Stimulated activated CD8-positive, alpha-beta memory T cell treated with anti-CD3 and anti-CD28 coated beads, Interleukin-7, amount 100 ng/mL, for 4 hours (primary cell): ENCODE data around the gene CUEDC1.

Experiments
- DNase-seq, 2 donors: peaks; one replicate each; pipeline ENCODE4 v3.0.0-alpha.2; 2020; ENCODE audit warnings: low read depth in 2 of 2

The CUEDC1 gene

GRCh38 chr17:57915985-57916757, 39.0 kb downstream of the CUEDC1 start:
- no peak for DNase-seq

- no peak for DNase-seq
Observed at GRCh38 chr17:57915544-57915943, 39.7 kb downstream of the CUEDC1 start.

- DNase-seq: no peak
Observed at GRCh38 chr17:57914273-57915142, 40.7 kb downstream of the CUEDC1 start.

- no peak for DNase-seq
Observed at GRCh38 chr17:57913575-57914272, 41.5 kb downstream of the CUEDC1 start.

GRCh38 chr17:57911834-57912673, 43.2 kb downstream of the CUEDC1 start:
- DNase-seq: no peak

GRCh38 chr17:57910462-57911420, 44.5 kb downstream of the CUEDC1 start:
- DNase-seq: no peak

GRCh38 chr17:57909551-57909950, 45.7 kb downstream of the CUEDC1 start:
- no peak for DNase-seq

- DNase-seq: no peak
Observed at GRCh38 chr17:57908278-57908677, 46.9 kb downstream of the CUEDC1 start.

- no peak for DNase-seq
Observed at GRCh38 chr17:57906910-57907309, 48.3 kb downstream of the CUEDC1 start.

GRCh38 chr17:57905875-57906455, 49.2 kb downstream of the CUEDC1 start:
- no peak for DNase-seq

GRCh38 chr17:57903961-57904360, 51.3 kb downstream of the CUEDC1 start:
- DNase-seq: no peak

- DNase-seq: no peak
Observed at GRCh38 chr17:57902800-57903759, 52.1 kb downstream of the CUEDC1 start.

GRCh38 chr17:57902117-57902799, 53.0 kb downstream of the CUEDC1 start:
- DNase-seq: no peak

- DNase-seq: no peak
Observed at GRCh38 chr17:57900991-57901743, 54.0 kb downstream of the CUEDC1 start.

GRCh38 chr17:57899822-57900221, 55.4 kb downstream of the CUEDC1 start:
- DNase-seq: no peak

GRCh38 chr17:57899391-57899790, 55.8 kb downstream of the CUEDC1 start:
- no peak for DNase-seq
